ENCODE results near the gene NFATC1. TPM values are rescaled to one million over a fixed set of nuclear protein-coding genes. Genes with fewer than 3 reads are reported as not detected.

The NFATC1 gene
- total RNA-seq, 6 experiments from 2014 or later = 0.57 to 2.0 (median 0.89) TPM

DNA sequence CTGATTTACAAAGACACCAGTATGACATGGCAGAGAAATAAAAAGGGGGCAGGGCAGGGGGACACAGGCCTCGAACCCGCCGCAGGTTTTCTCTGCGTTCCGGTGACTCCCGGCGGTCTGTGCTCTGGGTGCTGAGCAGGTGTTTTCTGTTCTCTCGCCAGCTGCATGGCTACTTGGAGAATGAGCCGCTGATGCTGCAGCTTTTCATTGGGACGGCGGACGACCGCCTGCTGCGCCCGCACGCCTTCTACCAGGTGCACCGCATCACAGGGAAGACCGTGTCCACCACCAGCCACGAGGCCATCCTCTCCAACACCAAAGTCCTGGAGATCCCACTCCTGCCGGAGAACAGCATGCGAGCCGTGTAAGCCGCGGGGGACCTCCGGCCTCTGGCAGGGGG is 52.9 kb downstream of the NFATC1 start:
- no peak overlapping the region for H3K27ac Mint-ChIP-seq
- no peaks in the 10 kb centered on the region for H3K36me3 Mint-ChIP-seq (ENCODE audit: low read depth)
- TF ChIP-seq, protein P1, sequence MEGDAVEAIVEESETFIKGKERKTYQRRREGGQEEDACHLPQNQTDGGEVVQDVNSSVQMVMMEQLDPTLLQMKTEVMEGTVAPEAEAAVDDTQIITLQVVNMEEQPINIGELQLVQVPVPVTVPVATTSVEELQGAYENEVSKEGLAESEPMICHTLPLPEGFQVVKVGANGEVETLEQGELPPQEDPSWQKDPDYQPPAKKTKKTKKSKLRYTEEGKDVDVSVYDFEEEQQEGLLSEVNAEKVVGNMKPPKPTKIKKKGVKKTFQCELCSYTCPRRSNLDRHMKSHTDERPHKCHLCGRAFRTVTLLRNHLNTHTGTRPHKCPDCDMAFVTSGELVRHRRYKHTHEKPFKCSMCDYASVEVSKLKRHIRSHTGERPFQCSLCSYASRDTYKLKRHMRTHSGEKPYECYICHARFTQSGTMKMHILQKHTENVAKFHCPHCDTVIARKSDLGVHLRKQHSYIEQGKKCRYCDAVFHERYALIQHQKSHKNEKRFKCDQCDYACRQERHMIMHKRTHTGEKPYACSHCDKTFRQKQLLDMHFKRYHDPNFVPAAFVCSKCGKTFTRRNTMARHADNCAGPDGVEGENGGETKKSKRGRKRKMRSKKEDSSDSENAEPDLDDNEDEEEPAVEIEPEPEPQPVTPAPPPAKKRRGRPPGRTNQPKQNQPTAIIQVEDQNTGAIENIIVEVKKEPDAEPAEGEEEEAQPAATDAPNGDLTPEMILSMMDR (IDR thresholded peaks at IDR 0.05) = no peak
- H3K4me1 Mint-ChIP-seq (ENCODE audit: low read depth) = no peaks in the 10 kb centered on the region
- H3K9me3 Mint-ChIP-seq = peaks cover 7% of the 10 kb centered on the region
- DNase-seq = no peak
- no peak overlapping the region for H3K4me3 Mint-ChIP-seq
- no peaks in the 10 kb centered on the region for H3K27me3 Mint-ChIP-seq (ENCODE audit: insufficient read depth)

DNA sequence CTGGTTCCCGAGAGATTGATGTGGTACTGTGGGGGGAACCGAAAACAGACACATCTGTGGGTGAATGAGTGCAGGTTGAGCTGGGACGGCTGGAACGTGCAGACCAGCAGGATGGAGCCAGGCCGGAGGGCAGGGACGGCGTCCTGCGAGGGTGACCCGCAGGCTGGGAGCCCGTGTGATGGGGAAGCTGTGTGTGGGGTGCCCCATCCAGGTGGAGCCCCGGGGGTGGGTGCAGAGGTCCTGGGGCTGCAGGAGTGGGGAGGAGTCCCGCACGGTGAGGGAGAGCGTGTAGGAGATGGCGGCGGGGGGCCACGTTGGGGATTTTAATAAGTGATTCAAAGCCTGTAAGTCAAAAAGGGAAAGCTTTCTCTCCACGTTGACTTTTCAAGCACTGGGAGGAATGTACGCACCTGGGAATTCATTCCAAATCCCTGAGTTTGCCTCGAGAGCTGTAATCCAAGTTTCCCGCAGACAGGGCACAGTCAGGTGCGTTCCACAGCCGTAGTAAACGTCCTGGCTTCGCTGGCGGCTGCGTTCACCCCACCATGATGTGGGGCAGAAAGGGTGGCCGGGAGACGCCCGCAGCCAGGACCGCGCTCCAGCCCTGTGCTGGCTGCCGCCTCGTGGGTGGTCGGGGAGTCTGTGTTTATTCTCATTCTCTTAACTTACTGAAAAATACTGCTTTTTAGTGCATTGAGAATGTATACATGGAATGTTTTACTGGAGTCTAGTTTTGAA is 54.0 kb downstream of the NFATC1 start:
- Mint-ChIP-seq H3K27me3 (ENCODE audit: insufficient read depth) (no peaks in the 10 kb centered on the region; the same call in 1 of the 2 replicates), H3K36me3 (ENCODE audit: low read depth) (no peaks in the 10 kb centered on the region), H3K9me3 (peaks cover 7% of the 10 kb centered on the region), H3K27ac (no peak overlapping the region), H3K4me1 (ENCODE audit: low read depth) (no peaks in the 10 kb centered on the region), H3K4me3 (no peak overlapping the region)
- TF ChIP-seq, protein P1 (IDR thresholded peaks at IDR 0.05) = no peak
- DNase-seq = no peak

DNA sequence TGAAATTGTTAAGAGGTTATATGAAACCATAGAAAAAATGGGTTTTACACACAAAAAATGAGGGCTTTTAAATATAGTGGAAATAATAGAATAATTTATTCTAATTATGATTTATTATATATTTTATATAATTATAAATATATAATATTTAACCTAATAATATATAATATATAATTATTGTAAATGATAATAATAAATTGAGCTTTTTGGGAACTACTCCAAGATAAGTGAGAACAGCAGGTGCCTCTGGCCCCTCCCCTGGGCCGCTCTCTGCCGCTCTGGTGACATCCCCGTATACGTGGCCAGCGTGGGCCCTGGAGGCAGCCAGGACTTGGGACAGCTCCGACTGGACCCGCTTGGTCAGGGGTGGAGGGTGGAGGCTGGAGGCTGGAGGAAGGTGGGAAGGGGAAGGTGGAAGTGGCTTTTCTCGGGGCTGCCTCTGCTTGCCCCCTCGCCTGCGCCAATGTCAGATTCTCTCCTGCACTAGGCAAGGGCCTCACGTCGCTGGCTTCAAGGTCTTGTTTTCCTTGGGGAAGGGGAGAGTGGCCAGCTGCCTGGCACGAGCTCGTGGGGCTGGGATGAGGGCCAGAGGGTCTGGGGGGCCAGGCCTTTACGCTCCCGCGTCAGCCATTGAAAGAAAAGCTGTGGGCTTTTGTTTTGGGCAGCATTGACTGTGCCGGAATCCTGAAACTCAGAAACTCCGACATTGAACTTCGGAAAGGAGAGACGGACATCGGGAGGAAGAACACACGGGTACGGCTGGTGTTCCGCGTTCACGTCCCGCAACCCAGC is 54.8 kb downstream of the NFATC1 start:
- Mint-ChIP-seq H3K4me3 (no peak overlapping the region), H3K36me3 (ENCODE audit: low read depth) (no peaks in the 10 kb centered on the region), H3K9me3 (peaks cover 7% of the 10 kb centered on the region), H3K27ac (no peak overlapping the region), H3K4me1 (ENCODE audit: low read depth) (no peaks in the 10 kb centered on the region), H3K27me3 (ENCODE audit: insufficient read depth) (no peaks in the 10 kb centered on the region; the same call in 1 of the 2 replicates)
- TF ChIP-seq, protein P1 (IDR thresholded peaks at IDR 0.05) = no peak
- no peak for DNase-seq

DNA sequence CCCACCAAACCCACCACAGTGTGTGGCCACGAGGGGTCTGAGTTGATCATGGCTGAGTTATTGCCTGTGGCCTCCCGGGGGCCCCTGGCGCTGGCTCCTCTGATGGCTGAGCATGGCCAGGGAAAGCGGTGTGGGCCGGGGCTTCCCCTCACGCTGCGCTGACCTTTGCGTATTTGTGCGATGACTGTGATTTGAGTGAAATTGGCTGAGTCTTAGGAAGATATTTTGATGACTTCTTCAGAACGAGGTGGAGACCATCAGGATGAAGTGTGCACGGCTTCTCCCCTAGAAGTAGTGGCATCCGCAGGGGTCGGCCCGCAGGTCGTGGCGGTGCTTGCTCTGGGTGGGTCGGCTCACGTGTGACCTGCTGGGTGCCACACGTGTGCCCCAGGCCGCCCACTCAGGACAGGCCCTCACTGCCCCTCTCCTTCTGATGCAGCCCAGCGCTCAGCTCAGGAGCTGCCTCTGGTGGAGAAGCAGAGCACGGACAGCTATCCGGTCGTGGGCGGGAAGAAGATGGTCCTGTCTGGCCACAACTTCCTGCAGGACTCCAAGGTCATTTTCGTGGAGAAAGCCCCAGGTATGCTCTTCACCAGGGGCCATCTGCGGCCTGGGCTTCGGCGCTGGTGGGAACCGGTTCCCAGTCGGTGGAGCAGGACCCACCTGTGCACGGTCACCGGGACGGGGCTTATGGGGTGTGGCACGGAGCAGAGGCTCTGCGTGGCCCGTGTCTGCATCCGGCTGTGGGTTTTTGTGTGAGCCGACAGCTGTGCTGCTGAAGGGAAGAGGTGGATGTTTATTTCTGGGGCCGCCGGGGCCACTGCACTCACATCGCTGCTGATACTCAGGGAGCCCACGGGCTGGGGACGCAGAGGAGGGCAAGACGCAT is 55.8 kb downstream of the NFATC1 start:
- Mint-ChIP-seq H3K9me3 (peaks cover 7% of the 10 kb centered on the region), H3K36me3 (ENCODE audit: low read depth) (no peaks in the 10 kb centered on the region), H3K27me3 (ENCODE audit: insufficient read depth) (no peaks in the 10 kb centered on the region; the same call in 1 of the 2 replicates), H3K4me3 (no peak overlapping the region), H3K4me1 (ENCODE audit: low read depth) (no peaks in the 10 kb centered on the region), H3K27ac (no peak overlapping the region)
- TF ChIP-seq, protein P1 (IDR thresholded peaks at IDR 0.05) = no peak
- no peak for DNase-seq

All from HFFc6 (cell line).